Spleen (tissue), 11 donors: ENCODE measurements around the gene FAH. TPM values are rescaled to one million over a fixed set of nuclear protein-coding genes. Genes with fewer than 3 reads are reported as not detected.
A peak's percentile ranks its signal among the peaks of the same experiment; 100 is the strongest.

Source experiments
- DNase-seq: peaks from one replicate; pipeline ENCODE4 v3.0.0-alpha.2; 2020
- H3K27ac ChIP-seq, 8 donors: fragments of 200-600 bp; sonication (generic) in 7 of 8; 1 replicate in 4 of 8; 2 replicates in 4 of 8; pipeline versions ENCODE4 v1.5.0 to v1.8.0; 2016 to 2021; ENCODE audit warnings: inconsistent platforms in 4 of 8, mild to moderate bottlenecking in 4 of 8, moderate library complexity in 1 of 8
- H3K27me3 ChIP-seq, 7 donors: fragments of 200-600 bp; sonication (generic) in 6 of 7; replicated peaks in 1 of 7; 1 replicate in 4 of 7; 2 replicates in 3 of 7; pipeline versions ENCODE4 v1.5.0 to v1.8.0; 2016 to 2021; ENCODE audit warnings: inconsistent platforms in 3 of 7, mild to moderate bottlenecking in 1 of 7
- H3K36me3 ChIP-seq, 6 donors: fragments of 200-600 bp; sonication (generic) in 5 of 6; 1 replicate in 4 of 6; 2 replicates in 2 of 6; pipeline versions ENCODE4 v1.5.0 to v1.8.0; 2016 to 2021; ENCODE audit warnings: inconsistent platforms in 2 of 6
- H3K4me1 ChIP-seq, 6 donors: fragments of 200-600 bp; sonication (generic) in 5 of 6; 1 replicate in 3 of 6; 2 replicates in 3 of 6; pipeline versions ENCODE4 v1.5.0 to v1.8.0; 2016 to 2021; ENCODE audit warnings: inconsistent platforms in 3 of 6
- H3K4me3 ChIP-seq, 8 donors: fragments of 200-600 bp; sonication (generic) in 7 of 8; 1 replicate in 4 of 8; 2 replicates in 4 of 8; pipeline versions ENCODE4 v1.5.0 to v1.8.0; 2016 to 2021; ENCODE audit warnings: inconsistent platforms in 4 of 8, mild to moderate bottlenecking in 4 of 8, moderate library complexity in 2 of 8
- H3K9me3 ChIP-seq, 8 donors: fragments of 200-600 bp; sonication (generic) in 7 of 8; 1 replicate in 4 of 8; 2 replicates in 4 of 8; pipeline versions ENCODE4 v1.5.0 to v1.8.0; 2016 to 2021; ENCODE audit warnings: inconsistent platforms in 4 of 8
- POLR2A ChIP-seq, 3 donors: fragments of 450-650 bp; IDR thresholded peaks; one replicate each; pipeline ENCODE4 v1.5.1; 2017; ENCODE audit warnings: antibody characterized with exemption in 3 of 3, mild to moderate bottlenecking in 1 of 3
- POLR2AphosphoS5 ChIP-seq, 3 donors: sonication (generic); formaldehyde crosslinking; IDR thresholded peaks; one replicate each; pipeline ENCODE4 v1.5.1; 2017; ENCODE audit warnings: antibody characterized with exemption in 3 of 3
- WGBS, 5 donors: extraction: QIAGEN DNeasy Blood & Tissue Kit in 3 of 5; methylation state at CpG; one replicate each; pipeline versions ENCODE4 v1.1.5 to v1.1.7; 2013 to 2018; 5-methylcytosine and 5-hydroxymethylcytosine counted together
- intact Hi-C: fragments of 100-400 bp; cut with DNase I; formaldehyde crosslinking; loops from one replicate; pipeline ENCODE4 v1.15.0; 2023; ENCODE audit warnings: low total_unique reads
- polyA plus RNA-seq, 3 donors: library from polyadenylated mRNA; stranded (reverse); fragments of 200-250 nt; gene quantifications; one replicate each; pipeline ENCODE4 v1.2.1, GENCODE V29; 2013
- total RNA-seq, 7 donors: library from RNA; depleted of rRNA in 3 of 7; stranded (reverse); fragments of >200 nt in 3 of 7; fragmentation: NEBNext Ultra II Directional in 4 of 7; extraction: Animal tissue kit (Norgen Biotek cat#: 25700) in 4 of 7; gene quantifications; one replicate each; pipeline versions ENCODE4 v1.1.0 to v1.2.1, GENCODE V29; 2016 to 2021
- TF ChIP-seq, protein P1 (sequence below), 11 experiments: fragments of 200-600 bp in 7 of 11; fragments of 450-650 bp in 4 of 11; sonication (generic) in 4 of 11; IDR thresholded peaks in 8 of 11; conservative IDR thresholded peaks in 3 of 11; 1 replicate in 7 of 11; 2 replicates in 4 of 11; pipeline versions ENCODE4 v1.4.0 to v1.8.0; 2016 to 2021; ENCODE audit warnings: antibody characterized with exemption in 11 of 11, inconsistent platforms in 4 of 11, mild to moderate bottlenecking in 1 of 11
- donor health status: healthy with polysubstance abuse.
- donor health status: DM: no; HTN: no; CAD: no; lungs with moderate emphysema.
- donor health status: DM: no; HTN: no; CAD: no.
- donor health status: Bipolar disorder and iron deficiency.
- donor health status: healthy.
- donor health status: DM: no; HTN: no; CAD: no.
- donor health status: DM: yes; HTN: yes; CAD: no.

Gene FAH
- total and polyA plus RNA-seq, 10 donors, result 8.5 to 33.1 (median 21.2) TPM

GRCh38 chr15:80172401-80172800 is 19.6 kb downstream of the FAH start:
- H3K27ac ChIP-seq, result no peak overlapping the region
- H3K9me3 ChIP-seq, result no peaks in the 10 kb centered on the region
- TF ChIP-seq POLR2A (IDR thresholded peaks at IDR 0.05), result no peak
- TF ChIP-seq, protein P1, sequence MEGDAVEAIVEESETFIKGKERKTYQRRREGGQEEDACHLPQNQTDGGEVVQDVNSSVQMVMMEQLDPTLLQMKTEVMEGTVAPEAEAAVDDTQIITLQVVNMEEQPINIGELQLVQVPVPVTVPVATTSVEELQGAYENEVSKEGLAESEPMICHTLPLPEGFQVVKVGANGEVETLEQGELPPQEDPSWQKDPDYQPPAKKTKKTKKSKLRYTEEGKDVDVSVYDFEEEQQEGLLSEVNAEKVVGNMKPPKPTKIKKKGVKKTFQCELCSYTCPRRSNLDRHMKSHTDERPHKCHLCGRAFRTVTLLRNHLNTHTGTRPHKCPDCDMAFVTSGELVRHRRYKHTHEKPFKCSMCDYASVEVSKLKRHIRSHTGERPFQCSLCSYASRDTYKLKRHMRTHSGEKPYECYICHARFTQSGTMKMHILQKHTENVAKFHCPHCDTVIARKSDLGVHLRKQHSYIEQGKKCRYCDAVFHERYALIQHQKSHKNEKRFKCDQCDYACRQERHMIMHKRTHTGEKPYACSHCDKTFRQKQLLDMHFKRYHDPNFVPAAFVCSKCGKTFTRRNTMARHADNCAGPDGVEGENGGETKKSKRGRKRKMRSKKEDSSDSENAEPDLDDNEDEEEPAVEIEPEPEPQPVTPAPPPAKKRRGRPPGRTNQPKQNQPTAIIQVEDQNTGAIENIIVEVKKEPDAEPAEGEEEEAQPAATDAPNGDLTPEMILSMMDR (IDR thresholded peaks at IDR 0.05 in 8 of 11, conservative IDR thresholded peaks at IDR 0.05 in 3 of 11), result no peak
- TF ChIP-seq POLR2AphosphoS5 (IDR thresholded peaks at IDR 0.05), result no peak
- H3K4me3 ChIP-seq, result no peak overlapping the region
- H3K4me1 ChIP-seq, result peaks cover 0 to 3% (median 0%) of the 10 kb centered on the region in 6 donors
- WGBS, 5 donors, result 75 to 90% (median 87%) methylated on average over 8 of the region's 8 CpGs
- DNase-seq, result no peak
- H3K27me3 ChIP-seq, result no peaks in the 10 kb centered on the region
- peaks cover 0 to 66% (median 0%) of the 10 kb centered on the region in 6 donors for H3K36me3 ChIP-seq
- intact Hi-C loops, result loop anchor here (5.0 kb wide), 1 partner anchor 790 kb away; no protein-coding TSS in a partner anchor

GRCh38 chr15:80173022-80173759 is 20.4 kb downstream of the FAH start:
- Histone ChIP-seq H3K4me1 (peaks cover 0 to 3% (median 0%) of the 10 kb centered on the region in 6 donors), H3K36me3 (peaks cover 0 to 69% (median 0%) of the 10 kb centered on the region in 6 donors), H3K27me3 (no peaks in the 10 kb centered on the region), H3K4me3 (no peak overlapping the region), H3K27ac (no peak overlapping the region), H3K9me3 (no peaks in the 10 kb centered on the region)
- WGBS, 5 donors, result 64 to 75% (median 66%) methylated on average over 7 to 10 of the region's 10 CpGs
- intact Hi-C loops, result loop anchor here (5.0 kb wide), 1 partner anchor 791 kb away; no protein-coding TSS in a partner anchor
- DNase-seq, result peak; percentile 89
- TF ChIP-seq POLR2A (IDR thresholded peaks at IDR 0.05) (no peak), POLR2AphosphoS5 (IDR thresholded peaks at IDR 0.05) (peak in 1 of 3 donors; percentile 12)
- TF ChIP-seq, protein P1 (IDR thresholded peaks at IDR 0.05 in 8 of 11, conservative IDR thresholded peaks at IDR 0.05 in 3 of 11), result peak; percentile 59 to 93 (median 82)

DNA sequence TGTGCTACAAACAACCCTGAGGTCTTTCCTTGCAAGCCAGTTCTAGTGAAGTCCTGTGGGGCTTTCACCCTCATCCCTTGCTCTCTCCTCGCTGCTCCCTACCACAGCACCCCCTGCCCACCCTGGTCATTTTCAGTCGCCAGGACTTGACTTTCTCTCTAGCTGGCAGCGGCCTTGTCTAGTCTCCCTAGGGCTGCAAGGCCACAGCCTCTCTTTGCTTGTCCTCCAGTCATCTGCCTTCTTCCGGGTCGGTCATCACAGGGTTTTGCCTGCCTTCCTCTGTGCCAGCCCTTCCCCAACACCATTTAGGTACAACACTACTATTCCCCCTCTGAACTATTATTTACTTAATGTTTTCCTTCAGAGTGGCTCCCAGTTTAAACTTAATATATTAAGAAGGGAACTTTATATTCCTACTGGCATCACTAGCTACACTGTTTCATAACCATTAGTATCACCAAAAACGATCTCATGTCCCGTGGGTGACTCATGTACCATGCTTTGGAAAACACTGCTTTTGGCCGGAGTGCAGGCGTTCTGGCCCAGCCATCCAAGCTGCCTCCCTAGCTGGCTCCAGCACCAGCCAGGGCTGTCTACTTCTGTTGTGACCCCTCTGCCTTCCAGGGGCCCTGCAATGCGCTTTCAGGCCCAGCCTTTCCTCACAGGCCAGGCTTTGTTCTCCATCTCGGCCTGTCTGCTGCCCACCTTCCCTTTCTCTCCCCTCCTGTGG is 21.4 kb downstream of the FAH start:
- Histone ChIP-seq H3K27ac (no peak overlapping the region), H3K36me3 (peaks cover 0 to 73% (median 0%) of the 10 kb centered on the region in 6 donors), H3K27me3 (no peaks in the 10 kb centered on the region), H3K4me3 (no peak overlapping the region), H3K4me1 (peaks cover 0 to 3% (median 0%) of the 10 kb centered on the region in 6 donors), H3K9me3 (no peaks in the 10 kb centered on the region)
- DNase-seq, result no peak
- WGBS, 5 donors, result 85 to 95% (median 93%) methylated on average over 11 of the region's 11 CpGs
- intact Hi-C loops, result loop anchor here (5.0 kb wide), 1 partner anchor 792 kb away; no protein-coding TSS in a partner anchor
- TF ChIP-seq, protein P1 (IDR thresholded peaks at IDR 0.05 in 8 of 11, conservative IDR thresholded peaks at IDR 0.05 in 3 of 11), result no peak
- TF ChIP-seq POLR2AphosphoS5 (IDR thresholded peaks at IDR 0.05), result no peak
- no peak for TF ChIP-seq POLR2A (IDR thresholded peaks at IDR 0.05)

- 93 to 97% (median 94%) methylated on average over 5 to 9 of the region's 9 CpGs for WGBS, 5 donors
- H3K4me1 ChIP-seq, result peaks cover 0 to 3% (median 0%) of the 10 kb centered on the region in 6 donors
- no peak for DNase-seq
These were observed 22.6 kb downstream of the FAH start for GRCh38 chr15:80175436-80175835.

More at GRCh38 chr15:80175436-80175835, 22.6 kb downstream of the FAH start:
- TF ChIP-seq POLR2AphosphoS5 (IDR thresholded peaks at IDR 0.05) (no peak), POLR2A (IDR thresholded peaks at IDR 0.05) (no peak)
- TF ChIP-seq, protein P1 (IDR thresholded peaks at IDR 0.05 in 8 of 11, conservative IDR thresholded peaks at IDR 0.05 in 3 of 11), result no peak
- H3K36me3 ChIP-seq, result peaks cover 0 to 75% (median 5%) of the 10 kb centered on the region in 6 donors
- intact Hi-C loops, result no loop called here
- H3K4me3 ChIP-seq, result no peak overlapping the region
- no peak overlapping the region for H3K27ac ChIP-seq
- no peaks in the 10 kb centered on the region for H3K27me3 ChIP-seq
- no peaks in the 10 kb centered on the region for H3K9me3 ChIP-seq
